HepG2 (cell line): ENCODE measurements around the gene HTATSF1. TPM values are rescaled to one million over a fixed set of nuclear protein-coding genes. Genes with fewer than 3 reads are reported as not detected.

ENCODE experiments used
- ATAC-seq: fragments of 200-7000 bp; cut with Tn5 transposase; 3 replicates; pipeline ENCODE4 v1.9.1; 2020; ENCODE audit warnings: mild to moderate bottlenecking, moderate library complexity
- BruUV-seq: library from RNA; stranded (reverse); fragments of 400-500 nt; replicated peaks from 2 replicates; lab custom pipeline; 2021; lab: Mats Ljungman, UMichigan
- CTCF ChIA-PET: fragments of 300-600 bp; formaldehyde crosslinking; extraction: SDS; loops from one replicate; lab custom pipeline; 2021; ENCODE audit warnings: low total read pairs, inconsistent platforms, low intra/inter-chr PET ratio; lab: Yijun Ruan, JAX
- POLR2A ChIA-PET: fragments of 350-600 bp; sonication (Branson Sonifier 250); formaldehyde crosslinking; loops from one replicate; lab custom pipeline; 2020; ENCODE audit warnings: antibody characterized with exemption, inconsistent platforms; lab: Yijun Ruan, JAX
- DNase-seq: peaks from one replicate; pipeline ENCODE4 v3.0.0-alpha.2; 2015; ENCODE audit warnings: low spot score
- FAIRE-seq: peaks from 3 replicates; lab custom pipeline; 2011; peaks lifted over from hg19 to GRCh38; lab: Jason Lieb, UNC
- H2AFZ ChIP-seq: one replicate; pipeline ENCODE4 v1.6.1; 2011; ENCODE audit warnings: low read length, inconsistent platforms
- H3K27ac ChIP-seq: fragments of 300-600 bp; 3 replicates; pipeline ENCODE4 v1.8.0; 2011; ENCODE audit warnings: mixed run types, mild to moderate bottlenecking, mixed read lengths, low read length, inconsistent platforms; ENCODE audit not compliant: insufficient read depth; ENCODE audit errors: extremely low read length
- H3K27me3 ChIP-seq, 2 experiments: fragments of 200-600 bp in 1 of 2; 2 replicates in 1 of 2; 3 replicates in 1 of 2; pipeline versions ENCODE4 v1.6.0 to v1.8.0; 2011; ENCODE audit warnings: low read length in 2 of 2, mild to moderate bottlenecking in 2 of 2, moderate library complexity in 2 of 2, inconsistent platforms in 1 of 2; ENCODE audit not compliant: insufficient read depth in 2 of 2, control insufficient read depth in 1 of 2
- H3K36me3 ChIP-seq, 2 experiments: fragments of 200-600 bp in 1 of 2; replicated peaks in 1 of 2; 2 replicates in 1 of 2; 3 replicates in 1 of 2; pipeline versions ENCODE4 v1.5.1 to v1.8.0; 2011; ENCODE audit warnings: low read length in 2 of 2, inconsistent platforms in 1 of 2; ENCODE audit not compliant: insufficient read depth in 2 of 2, control insufficient read depth in 1 of 2
- H3K4me1 ChIP-seq: 2 replicates; pipeline ENCODE4 v1.5.1; 2012; ENCODE audit warnings: low read length, inconsistent platforms; ENCODE audit not compliant: insufficient read depth
- H3K4me2 ChIP-seq: 2 replicates; pipeline ENCODE4 v1.6.0; 2011; ENCODE audit warnings: low read depth, low read length, inconsistent platforms
- H3K4me3 ChIP-seq, 3 experiments: fragments of 200-600 bp in 1 of 3; sonication (generic), shearing (Covaris generic) in 1 of 3; replicated peaks in 1 of 3; 2 replicates each; pipeline ENCODE4 v1.5.1; 2011 to 2016; ENCODE audit warnings: low read length in 3 of 3, inconsistent platforms in 2 of 3, low read depth in 2 of 3, mild to moderate bottlenecking in 2 of 3, control low read depth in 1 of 3, mixed read lengths in 1 of 3; ENCODE audit not compliant: insufficient read depth in 1 of 3
- H3K79me2 ChIP-seq: one replicate; pipeline ENCODE4 v1.6.1; 2011; ENCODE audit warnings: low read length, inconsistent platforms; ENCODE audit not compliant: insufficient read depth
- H3K9ac ChIP-seq: 2 replicates; pipeline ENCODE4 v1.6.0; 2011; ENCODE audit warnings: mild to moderate bottlenecking, low read depth, low read length, inconsistent platforms; ENCODE audit not compliant: insufficient read depth
- H3K9me3 ChIP-seq: 2 replicates; pipeline ENCODE4 v1.5.1; 2012; ENCODE audit warnings: mild to moderate bottlenecking, low read length
- H4K20me1 ChIP-seq: 2 replicates; pipeline ENCODE4 v1.6.0; 2011; ENCODE audit warnings: inconsistent platforms, mild to moderate bottlenecking, low read length, moderate library complexity; ENCODE audit not compliant: insufficient read depth
- CERS6 ChIP-seq: sonication (generic); formaldehyde crosslinking; IDR thresholded peaks from 2 replicates; pipeline ENCODE4 v1.5.0; 2020; ENCODE audit warnings: missing genetic modification reagents
- FOXK1 ChIP-seq: sonication (generic); formaldehyde crosslinking; IDR thresholded peaks from 2 replicates; pipeline ENCODE4 v1.4.0; 2020; ENCODE audit warnings: low read depth, missing genetic modification reagents, borderline replicate concordance
- GMEB1 ChIP-seq: sonication (generic); formaldehyde crosslinking; IDR thresholded peaks from 2 replicates; pipeline ENCODE4 v1.5.1; 2020; ENCODE audit warnings: missing genetic modification reagents, mild to moderate bottlenecking, borderline replicate concordance
- TBX2 ChIP-seq: sonication (generic); formaldehyde crosslinking; IDR thresholded peaks from 2 replicates; pipeline ENCODE4 v1.5.0; 2020; ENCODE audit warnings: missing genetic modification reagents, mild to moderate bottlenecking, borderline replicate concordance
- ZBTB39 ChIP-seq: sonication (generic); formaldehyde crosslinking; IDR thresholded peaks from 2 replicates; pipeline ENCODE4 v1.5.0; 2020; ENCODE audit warnings: missing genetic modification reagents
- ZIK1 ChIP-seq: sonication (generic); formaldehyde crosslinking; IDR thresholded peaks from 2 replicates; pipeline ENCODE4 v1.5.0; 2020; ENCODE audit warnings: mild to moderate bottlenecking, low read depth, missing genetic modification reagents, borderline replicate concordance
- ZKSCAN1 ChIP-seq: fragments of 150-350 bp; IDR thresholded peaks from 2 replicates; pipeline ENCODE4 v1.6.1; 2014; ENCODE audit warnings: low read length
- ZNF550 ChIP-seq: sonication (generic); formaldehyde crosslinking; IDR thresholded peaks from 2 replicates; pipeline ENCODE4 v1.4.0; 2020; ENCODE audit warnings: mild to moderate bottlenecking, missing genetic modification reagents, borderline replicate concordance
- ZNF556 ChIP-seq: sonication (generic); formaldehyde crosslinking; IDR thresholded peaks from 2 replicates; pipeline ENCODE4 v1.4.0; 2020; ENCODE audit warnings: mild to moderate bottlenecking, missing genetic modification reagents, borderline replicate concordance
- ZNF816 ChIP-seq: sonication (generic); formaldehyde crosslinking; IDR thresholded peaks from 2 replicates; pipeline ENCODE4 v1.8.0; 2022; ENCODE audit warnings: missing genetic modification reagents, mild to moderate bottlenecking, borderline replicate concordance
- WGBS: methylation state at CpG from one replicate; pipeline ENCODE4 v1.1.6; 2017; ENCODE audit warnings: low lambda C conversion rate; 5-methylcytosine and 5-hydroxymethylcytosine counted together
- in situ Hi-C: cut with HindIII; loops from 2 replicates; pipeline ENCODE4 v1.10.0; 2017; ENCODE audit warnings: low pct_unique_long_range_greater_than_20kb; ENCODE audit not compliant: extremely low pct_ligation_motif_present
- intact Hi-C: fragments of 100-400 bp; cut with micrococcal nuclease; formaldehyde crosslinking; loops from one replicate; pipeline ENCODE4 v1.10.0; 2022; ENCODE audit not compliant: unreplicated experiment
- polyA plus RNA-seq, 8 experiments: library from polyadenylated mRNA; depleted of rRNA in 3 of 8; stranded (reverse) in 7 of 8; unstranded in 1 of 8; fragments of >200 nt; fragmentation: Illumina TruSeq in 4 of 8; extraction: Trizol in 4 of 8; gene quantifications; 2 replicates each; pipeline versions ENCODE4 v1.2.1 to v1.2.3, GENCODE V29; 2011 to 2016; ENCODE audit warnings: low read depth in 4 of 8, missing spikeins in 1 of 8, mixed read lengths in 1 of 8; ENCODE audit not compliant: insufficient read depth in 1 of 8
- total RNA-seq, 5 experiments: library from RNA; depleted of rRNA; stranded (reverse); fragments of >200 nt; fragmentation: Illumina TruSeq; extraction: Trizol; gene quantifications; 2 replicates each; pipeline ENCODE4 v1.2.3, GENCODE V29; 2016; ENCODE audit warnings: low read depth in 1 of 5
- TF ChIP-seq, protein P1 (sequence below): sonication (generic); formaldehyde crosslinking; IDR thresholded peaks from 2 replicates; pipeline ENCODE4 v1.8.1; 2023; ENCODE audit warnings: mild to moderate bottlenecking, missing genetic modification reagents
- TF ChIP-seq, protein P2 (sequence below): sonication (generic); formaldehyde crosslinking; IDR thresholded peaks from 2 replicates; pipeline ENCODE4 v1.4.0; 2020; ENCODE audit warnings: mild to moderate bottlenecking, missing genetic modification reagents
- TF ChIP-seq, protein P3 (sequence below): sonication (generic); formaldehyde crosslinking; IDR thresholded peaks from 2 replicates; pipeline ENCODE4 v1.9.0; 2021; ENCODE audit warnings: missing genetic modification reagents, borderline replicate concordance

Gene HTATSF1
- total and polyA plus RNA-seq, 2 of the 13 experiments (the other 11 are each of a cell fraction or from before 2014, with no cell fraction given), result 0.57 to 40.5 TPM

- Histone ChIP-seq H3K27me3 (no peaks in the 10 kb centered on the region), H3K9ac (no peak within 1 kb of the TSS), H4K20me1 (no peaks in the 10 kb centered on the region), H3K36me3 (no peaks in the 10 kb centered on the region), H3K27ac (no peak within 1 kb of the TSS), H3K4me1 (no peaks in the 10 kb centered on the region), H3K9me3 (no peaks in the 10 kb centered on the region), H3K4me3 (no peak within 1 kb of the TSS), H2AFZ (no peak within 1 kb of the TSS), H3K4me2 (no peak within 1 kb of the TSS), H3K79me2 (no peaks in the 10 kb centered on the region)
- in situ Hi-C loops, result no loop called here
- POLR2A ChIA-PET, result no interaction called here
- no peak for ATAC-seq
- FAIRE-seq, result no peak
- intact Hi-C loops, result no loop called here
- CTCF ChIA-PET, result no interaction called here
- no TSS peak for BruUV-seq
- WGBS, result 0% methylated on average over 4 of the region's 4 CpGs
- no peak for DNase-seq
- TF ChIP-seq, protein P1, sequence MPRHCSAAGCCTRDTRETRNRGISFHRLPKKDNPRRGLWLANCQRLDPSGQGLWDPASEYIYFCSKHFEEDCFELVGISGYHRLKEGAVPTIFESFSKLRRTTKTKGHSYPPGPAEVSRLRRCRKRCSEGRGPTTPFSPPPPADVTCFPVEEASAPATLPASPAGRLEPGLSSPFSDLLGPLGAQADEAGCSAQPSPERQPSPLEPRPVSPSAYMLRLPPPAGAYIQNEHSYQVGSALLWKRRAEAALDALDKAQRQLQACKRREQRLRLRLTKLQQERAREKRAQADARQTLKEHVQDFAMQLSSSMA (CRISPR knock-in tag), result no peak
- TF ChIP-seq FOXK1 (CRISPR knock-in tag) (no peak), GMEB1 (CRISPR knock-in tag) (no peak), ZIK1 (CRISPR knock-in tag) (no peak), CERS6 (CRISPR knock-in tag) (no peak), TBX2 (CRISPR knock-in tag) (no peak), ZNF816 (no peak), ZKSCAN1 (no peak), ZBTB39 (no peak), ZNF556 (CRISPR knock-in tag) (no peak), ZNF550 (no peak)
- TF ChIP-seq, protein P2, sequence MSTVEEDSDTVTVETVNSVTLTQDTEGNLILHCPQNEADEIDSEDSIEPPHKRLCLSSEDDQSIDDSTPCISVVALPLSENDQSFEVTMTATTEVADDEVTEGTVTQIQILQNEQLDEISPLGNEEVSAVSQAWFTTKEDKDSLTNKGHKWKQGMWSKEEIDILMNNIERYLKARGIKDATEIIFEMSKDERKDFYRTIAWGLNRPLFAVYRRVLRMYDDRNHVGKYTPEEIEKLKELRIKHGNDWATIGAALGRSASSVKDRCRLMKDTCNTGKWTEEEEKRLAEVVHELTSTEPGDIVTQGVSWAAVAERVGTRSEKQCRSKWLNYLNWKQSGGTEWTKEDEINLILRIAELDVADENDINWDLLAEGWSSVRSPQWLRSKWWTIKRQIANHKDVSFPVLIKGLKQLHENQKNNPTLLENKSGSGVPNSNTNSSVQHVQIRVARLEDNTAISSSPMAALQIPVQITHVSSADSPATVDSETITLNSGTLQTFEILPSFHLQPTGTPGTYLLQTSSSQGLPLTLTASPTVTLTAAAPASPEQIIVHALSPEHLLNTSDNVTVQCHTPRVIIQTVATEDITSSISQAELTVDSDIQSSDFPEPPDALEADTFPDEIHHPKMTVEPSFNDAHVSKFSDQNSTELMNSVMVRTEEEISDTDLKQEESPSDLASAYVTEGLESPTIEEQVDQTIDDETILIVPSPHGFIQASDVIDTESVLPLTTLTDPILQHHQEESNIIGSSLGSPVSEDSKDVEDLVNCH (CRISPR knock-in tag), result no peak
- TF ChIP-seq, protein P3, sequence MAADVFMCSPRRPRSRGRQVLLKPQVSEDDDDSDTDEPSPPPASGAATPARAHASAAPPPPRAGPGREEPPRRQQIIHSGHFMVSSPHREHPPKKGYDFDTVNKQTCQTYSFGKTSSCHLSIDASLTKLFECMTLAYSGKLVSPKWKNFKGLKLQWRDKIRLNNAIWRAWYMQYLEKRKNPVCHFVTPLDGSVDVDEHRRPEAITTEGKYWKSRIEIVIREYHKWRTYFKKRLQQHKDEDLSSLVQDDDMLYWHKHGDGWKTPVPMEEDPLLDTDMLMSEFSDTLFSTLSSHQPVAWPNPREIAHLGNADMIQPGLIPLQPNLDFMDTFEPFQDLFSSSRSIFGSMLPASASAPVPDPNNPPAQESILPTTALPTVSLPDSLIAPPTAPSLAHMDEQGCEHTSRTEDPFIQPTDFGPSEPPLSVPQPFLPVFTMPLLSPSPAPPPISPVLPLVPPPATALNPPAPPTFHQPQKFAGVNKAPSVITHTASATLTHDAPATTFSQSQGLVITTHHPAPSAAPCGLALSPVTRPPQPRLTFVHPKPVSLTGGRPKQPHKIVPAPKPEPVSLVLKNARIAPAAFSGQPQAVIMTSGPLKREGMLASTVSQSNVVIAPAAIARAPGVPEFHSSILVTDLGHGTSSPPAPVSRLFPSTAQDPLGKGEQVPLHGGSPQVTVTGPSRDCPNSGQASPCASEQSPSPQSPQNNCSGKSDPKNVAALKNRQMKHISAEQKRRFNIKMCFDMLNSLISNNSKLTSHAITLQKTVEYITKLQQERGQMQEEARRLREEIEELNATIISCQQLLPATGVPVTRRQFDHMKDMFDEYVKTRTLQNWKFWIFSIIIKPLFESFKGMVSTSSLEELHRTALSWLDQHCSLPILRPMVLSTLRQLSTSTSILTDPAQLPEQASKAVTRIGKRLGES (CRISPR knock-in tag), result no peak
Observed at GRCh38 chrX:136487647-136488046, 9.7 kb upstream of the HTATSF1 start, which contains the start of gene BRS3. Gene BRS3 (plus strand): TSS chrX:136487947. CDS start chrX:136488115, 168 bp downstream.
